Measurements from ENCODE around the gene EXT2. TPM values are rescaled to one million over a fixed set of nuclear protein-coding genes. Genes with fewer than 3 reads are reported as not detected.

Gene EXT2
- total RNA-seq, 1 donor from 2014 or later: 106 TPM

DNA sequence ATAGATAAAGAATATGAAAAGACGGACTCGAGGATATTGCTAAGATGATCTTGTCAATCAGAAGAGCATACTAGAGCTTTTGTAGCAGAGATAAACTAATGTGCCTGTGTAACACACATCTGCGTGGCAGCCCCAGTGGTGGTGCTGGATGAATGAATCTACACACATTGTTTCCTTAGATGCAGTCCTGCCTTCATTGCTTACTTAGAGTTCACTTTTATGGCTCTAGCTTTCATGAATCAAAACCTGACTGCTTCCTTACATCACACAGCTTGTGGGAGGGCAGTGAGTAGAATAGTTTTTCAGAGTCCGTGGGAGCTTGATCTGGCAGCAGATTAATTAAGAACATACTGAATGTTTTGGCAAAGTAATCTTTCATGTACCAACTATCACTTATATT lies 83.7 kb downstream of the EXT2 start:
- H3K27me3 Mint-ChIP-seq (ENCODE audit: low read depth): no peaks in the 10 kb centered on the region
- peaks cover 22% of the 10 kb centered on the region for H3K4me1 Mint-ChIP-seq (ENCODE audit: low read depth)
- H3K9me3 Mint-ChIP-seq (ENCODE audit: low read depth): peaks cover 3% of the 10 kb centered on the region
- peaks cover 2% of the 10 kb centered on the region for H3K36me3 Mint-ChIP-seq (ENCODE audit: low read depth)
- DNase-seq (ENCODE audit: low spot score): no peak
- H3K4me3 Mint-ChIP-seq (ENCODE audit: unreplicated experiment): no peak overlapping the region
- TF ChIP-seq, protein P1, sequence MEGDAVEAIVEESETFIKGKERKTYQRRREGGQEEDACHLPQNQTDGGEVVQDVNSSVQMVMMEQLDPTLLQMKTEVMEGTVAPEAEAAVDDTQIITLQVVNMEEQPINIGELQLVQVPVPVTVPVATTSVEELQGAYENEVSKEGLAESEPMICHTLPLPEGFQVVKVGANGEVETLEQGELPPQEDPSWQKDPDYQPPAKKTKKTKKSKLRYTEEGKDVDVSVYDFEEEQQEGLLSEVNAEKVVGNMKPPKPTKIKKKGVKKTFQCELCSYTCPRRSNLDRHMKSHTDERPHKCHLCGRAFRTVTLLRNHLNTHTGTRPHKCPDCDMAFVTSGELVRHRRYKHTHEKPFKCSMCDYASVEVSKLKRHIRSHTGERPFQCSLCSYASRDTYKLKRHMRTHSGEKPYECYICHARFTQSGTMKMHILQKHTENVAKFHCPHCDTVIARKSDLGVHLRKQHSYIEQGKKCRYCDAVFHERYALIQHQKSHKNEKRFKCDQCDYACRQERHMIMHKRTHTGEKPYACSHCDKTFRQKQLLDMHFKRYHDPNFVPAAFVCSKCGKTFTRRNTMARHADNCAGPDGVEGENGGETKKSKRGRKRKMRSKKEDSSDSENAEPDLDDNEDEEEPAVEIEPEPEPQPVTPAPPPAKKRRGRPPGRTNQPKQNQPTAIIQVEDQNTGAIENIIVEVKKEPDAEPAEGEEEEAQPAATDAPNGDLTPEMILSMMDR (IDR thresholded peaks at IDR 0.05): no peak
- no peak overlapping the region for H3K27ac Mint-ChIP-seq (ENCODE audit: unreplicated experiment)

DNA sequence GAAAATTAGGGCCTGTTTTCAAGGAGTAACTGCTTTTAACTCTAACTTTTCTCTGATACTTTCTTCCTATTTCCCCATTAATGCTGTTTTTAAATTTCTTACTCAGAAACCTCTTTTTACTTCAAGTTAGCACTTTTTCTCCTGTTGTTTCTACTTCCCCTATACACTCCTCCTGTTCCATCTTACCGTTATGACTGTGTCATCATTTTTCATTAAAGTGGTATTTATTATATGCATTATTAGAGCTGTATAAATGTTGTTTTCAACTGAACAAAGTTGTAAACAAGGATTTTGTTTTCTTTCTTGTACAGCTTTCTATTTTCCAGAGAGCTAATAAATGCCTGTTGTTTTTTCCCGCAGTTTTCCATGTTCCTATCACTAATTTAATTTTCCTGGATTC lies 84.6 kb downstream of the EXT2 start:
- no peak for DNase-seq (ENCODE audit: low spot score)
- peaks cover 22% of the 10 kb centered on the region for H3K4me1 Mint-ChIP-seq (ENCODE audit: low read depth)

GRCh38 chr11:44185522-44185921 lies 90.0 kb downstream of the EXT2 start:
- Mint-ChIP-seq H3K9me3 (ENCODE audit: low read depth) (peaks cover 24% of the 10 kb centered on the region), H3K27ac (ENCODE audit: unreplicated experiment) (no peak overlapping the region), H3K4me3 (ENCODE audit: unreplicated experiment) (no peak overlapping the region), H3K27me3 (ENCODE audit: low read depth) (no peaks in the 10 kb centered on the region), H3K36me3 (ENCODE audit: low read depth) (peaks cover 28% of the 10 kb centered on the region), H3K4me1 (ENCODE audit: low read depth) (peaks cover 3% of the 10 kb centered on the region)
- TF ChIP-seq, protein P1 (IDR thresholded peaks at IDR 0.05): no peak
- no peak for DNase-seq (ENCODE audit: low spot score)

More for the DNA sequence above, 84.6 kb downstream of the EXT2 start:
- no peaks in the 10 kb centered on the region for H3K27me3 Mint-ChIP-seq (ENCODE audit: low read depth)
- TF ChIP-seq, protein P1 (IDR thresholded peaks at IDR 0.05): no peak
- no peak overlapping the region for H3K27ac Mint-ChIP-seq (ENCODE audit: unreplicated experiment)
- no peak overlapping the region for H3K4me3 Mint-ChIP-seq (ENCODE audit: unreplicated experiment)
- peaks cover 3% of the 10 kb centered on the region for H3K9me3 Mint-ChIP-seq (ENCODE audit: low read depth)
- peaks cover 4% of the 10 kb centered on the region for H3K36me3 Mint-ChIP-seq (ENCODE audit: low read depth)

DNA sequence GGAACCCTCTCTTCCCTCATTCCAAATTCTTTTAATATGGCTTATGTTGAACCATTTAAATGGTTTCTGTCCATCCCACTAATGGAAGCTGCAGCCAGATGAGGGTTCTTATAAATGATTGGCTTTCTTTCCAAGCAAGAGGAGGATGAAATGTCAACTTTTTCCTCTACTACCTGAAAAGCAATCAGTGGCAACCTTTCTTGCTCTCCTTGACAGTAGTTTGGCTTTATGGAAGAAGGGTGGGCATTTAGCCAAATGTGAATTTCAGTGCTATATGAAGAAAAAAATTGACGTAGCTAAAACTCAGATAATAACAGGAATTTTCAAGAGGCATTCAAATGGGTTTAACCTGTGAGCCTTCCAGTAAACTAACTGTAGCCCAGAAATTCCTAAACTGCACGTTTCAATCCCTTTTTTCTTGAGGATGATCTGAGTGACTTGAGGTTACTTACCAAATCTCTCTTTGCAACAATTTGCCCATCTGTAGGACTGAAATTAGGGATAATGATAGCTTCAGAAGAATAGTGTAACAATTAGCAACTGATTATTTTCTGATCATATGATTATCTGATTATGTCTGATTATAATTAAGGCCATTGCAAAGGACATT lies 90.9 kb downstream of the EXT2 start:
- DNase-seq (ENCODE audit: low spot score): no peak
- Mint-ChIP-seq H3K27ac (ENCODE audit: unreplicated experiment) (no peak overlapping the region), H3K4me1 (ENCODE audit: low read depth) (peaks cover 3% of the 10 kb centered on the region), H3K9me3 (ENCODE audit: low read depth) (peaks cover 24% of the 10 kb centered on the region), H3K27me3 (ENCODE audit: low read depth) (no peaks in the 10 kb centered on the region), H3K36me3 (ENCODE audit: low read depth) (peaks cover 28% of the 10 kb centered on the region), H3K4me3 (ENCODE audit: unreplicated experiment) (no peak overlapping the region)
- TF ChIP-seq, protein P1 (IDR thresholded peaks at IDR 0.05): no peak

DNA sequence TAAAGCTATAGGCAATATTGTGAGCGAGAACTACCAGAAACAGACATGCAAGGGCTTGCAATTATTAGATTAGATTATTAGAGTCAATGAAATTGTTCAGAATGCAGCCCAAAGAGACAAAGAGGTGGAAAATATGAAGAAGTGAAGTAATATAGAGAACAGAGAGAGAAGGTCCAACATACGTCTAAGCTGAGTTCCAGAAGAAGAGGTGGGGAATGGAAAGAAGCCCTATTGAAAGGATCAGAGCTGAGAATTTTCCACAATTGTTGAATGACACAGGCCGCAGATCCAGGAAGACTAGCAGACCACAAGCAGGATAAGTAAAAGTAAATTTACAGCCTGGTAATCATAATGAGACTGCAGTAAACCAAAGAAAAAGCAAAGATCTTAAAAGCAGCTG lies 93.2 kb downstream of the EXT2 start:
- peaks cover 22% of the 10 kb centered on the region for H3K9me3 Mint-ChIP-seq (ENCODE audit: low read depth)
- peaks cover 3% of the 10 kb centered on the region for H3K4me1 Mint-ChIP-seq (ENCODE audit: low read depth)
- H3K36me3 Mint-ChIP-seq (ENCODE audit: low read depth): peaks cover 27% of the 10 kb centered on the region
- H3K27ac Mint-ChIP-seq (ENCODE audit: unreplicated experiment): no peak overlapping the region
- H3K27me3 Mint-ChIP-seq (ENCODE audit: low read depth): no peaks in the 10 kb centered on the region
- TF ChIP-seq, protein P1 (IDR thresholded peaks at IDR 0.05): no peak
- no peak for DNase-seq (ENCODE audit: low spot score)
- H3K4me3 Mint-ChIP-seq (ENCODE audit: unreplicated experiment): no peak overlapping the region
